GM03348 (cell line): ENCODE results near the gene CROCC.

Experiments
- DNase-seq: peaks from one replicate; pipeline ENCODE4 v3.0.0; 2012; ENCODE audit warnings: low spot score

Gene CROCC

GRCh38 chr1:16986560-16986959 lies 64.8 kb downstream of the CROCC start:
- no peak for DNase-seq

- DNase-seq: no peak
These were observed 65.2 kb downstream of the CROCC start for GRCh38 chr1:16986962-16987361.

- DNase-seq: no peak
These were observed 66.5 kb downstream of the CROCC start for GRCh38 chr1:16988210-16988609.

DNA sequence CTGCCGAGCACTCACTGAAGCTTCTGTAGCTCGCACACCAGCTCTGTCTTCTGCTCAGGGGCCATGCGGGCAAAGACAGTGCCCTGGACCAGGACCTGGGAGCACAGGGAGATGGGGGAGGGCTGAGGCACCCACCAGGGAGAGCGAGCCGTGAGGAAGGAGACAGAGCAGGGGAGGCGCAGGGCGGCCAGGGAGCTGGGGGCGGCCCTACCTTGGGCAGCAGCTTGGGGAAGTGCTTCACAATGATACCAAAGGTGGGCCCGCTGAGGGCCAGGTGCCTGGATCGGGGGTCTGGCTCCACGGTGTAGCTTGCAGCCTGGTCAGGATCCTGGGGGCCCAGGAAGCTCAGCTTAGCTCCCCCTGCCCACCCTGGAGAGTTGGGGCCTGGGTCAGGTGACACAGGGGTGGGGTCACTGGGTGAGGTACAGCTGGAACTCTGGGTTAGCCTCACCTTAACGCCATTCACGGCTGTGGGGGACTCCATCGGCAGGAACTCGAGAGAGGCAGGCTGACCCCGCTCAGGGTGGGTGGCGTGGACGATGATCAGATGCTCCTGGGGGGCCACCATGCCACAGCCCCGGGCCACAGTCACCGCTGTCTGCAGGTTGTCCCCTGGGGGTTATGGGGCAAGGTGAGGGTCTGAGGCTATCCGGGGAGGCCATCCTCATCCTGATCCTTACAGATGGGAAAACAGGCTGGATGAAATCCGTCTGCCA lies 68.1 kb downstream of the CROCC start:
- DNase-seq: no peak

DNA sequence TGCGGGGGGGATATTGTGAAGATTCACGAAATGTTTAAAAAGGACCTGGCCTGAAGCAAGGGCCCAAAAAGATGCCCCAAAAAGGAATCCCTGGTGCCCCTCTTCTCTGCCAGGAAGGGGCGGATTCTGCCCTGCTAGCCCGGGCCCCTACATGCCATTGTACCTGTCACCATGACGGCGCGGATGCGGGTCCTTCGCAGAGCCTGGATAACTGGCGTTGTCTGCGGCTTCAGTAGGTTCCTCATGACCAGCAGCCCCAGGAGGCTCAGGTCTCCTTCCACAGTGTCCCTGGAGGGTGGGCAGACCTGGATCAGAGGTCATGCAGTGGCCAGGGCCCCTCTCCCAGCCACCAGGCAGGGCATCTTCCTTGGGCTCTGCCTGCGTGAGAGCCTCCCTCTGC lies 69.8 kb downstream of the CROCC start:
- no peak for DNase-seq

DNA sequence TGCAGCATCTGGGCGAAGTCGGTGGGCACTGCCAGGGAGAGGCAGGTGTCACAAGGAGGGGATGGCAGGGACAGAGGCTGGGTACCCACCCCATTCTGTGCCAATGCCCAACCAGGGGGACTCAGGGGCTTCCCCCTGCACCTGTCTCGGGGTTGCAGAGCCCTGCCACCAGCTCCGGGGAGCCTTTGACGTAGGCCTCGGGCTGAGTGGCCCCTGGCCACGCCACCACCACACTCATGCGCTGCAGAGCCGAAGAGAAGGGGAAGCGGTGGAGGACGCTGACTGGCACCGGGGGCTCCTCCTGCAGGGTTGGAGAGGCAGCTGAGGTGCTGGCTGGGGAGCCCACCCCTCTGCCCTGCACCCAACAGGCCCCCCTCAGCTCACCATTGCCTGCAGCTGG lies 70.4 kb downstream of the CROCC start:
- DNase-seq: no peak

DNA sequence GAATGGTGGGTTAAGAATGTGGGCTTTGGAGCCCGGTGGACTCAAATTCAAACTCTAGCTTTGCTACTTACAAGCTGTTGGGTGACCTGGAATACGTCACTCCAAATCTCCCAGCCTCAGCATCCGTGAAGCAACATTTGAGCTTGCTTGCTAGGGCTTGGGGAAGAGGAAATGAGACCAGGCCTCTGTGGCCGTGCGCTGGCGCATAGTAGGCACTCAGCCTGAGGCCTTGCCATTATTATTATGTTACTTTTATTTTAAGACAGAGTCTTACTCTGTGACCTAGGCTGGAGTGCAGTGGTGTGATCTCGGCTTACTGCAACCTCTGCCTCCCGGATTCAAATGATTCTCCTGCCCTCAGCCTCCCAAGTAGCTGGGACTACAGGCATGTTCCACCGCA lies 70.9 kb downstream of the CROCC start:
- DNase-seq: no peak

GRCh38 chr1:16993521-16994038 lies 71.8 kb downstream of the CROCC start:
- DNase-seq: no peak

DNA sequence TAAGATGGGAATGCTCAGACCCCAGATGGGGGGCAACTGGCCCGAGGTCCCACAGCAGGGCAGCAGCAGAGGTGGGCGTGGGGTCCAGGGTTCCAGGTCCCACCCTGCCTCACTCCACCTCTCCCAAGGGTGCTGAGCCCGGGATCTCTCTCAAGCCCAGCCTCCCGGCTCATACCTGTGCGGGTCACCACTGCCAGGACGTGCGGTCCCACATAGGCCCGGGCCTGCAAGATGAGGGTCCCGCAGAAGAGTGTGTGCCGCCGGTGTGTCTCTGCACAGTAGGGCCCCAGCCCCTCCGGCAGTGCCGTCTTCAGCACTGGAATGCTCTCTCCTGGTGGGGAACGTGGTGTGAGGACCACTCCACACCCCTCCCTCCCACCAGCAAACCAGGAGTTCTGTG lies 75.1 kb downstream of the CROCC start:
- no peak for DNase-seq

DNA sequence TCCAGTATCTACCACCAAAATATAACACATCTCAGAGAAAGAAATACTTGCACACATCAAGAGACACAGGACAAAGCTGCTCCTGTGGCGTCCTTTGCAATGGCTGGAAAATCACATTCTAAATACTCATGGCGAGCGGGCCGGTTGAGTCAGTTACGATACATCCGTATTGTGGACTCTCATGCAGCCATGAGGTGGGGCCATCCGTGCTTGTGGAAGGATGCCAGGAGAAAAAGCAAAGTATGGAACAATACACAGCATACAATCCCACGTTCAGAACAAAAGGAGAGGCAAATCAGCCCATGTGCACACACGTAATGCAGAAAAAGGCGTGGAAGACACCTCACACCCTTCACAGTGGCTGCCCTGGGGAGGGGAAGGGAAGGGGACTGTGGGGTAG lies 76.9 kb downstream of the CROCC start:
- DNase-seq: no peak

GRCh38 chr1:16999863-17000262 lies 78.1 kb downstream of the CROCC start:
- DNase-seq: no peak

- no peak for DNase-seq
These were observed 80.2 kb downstream of the CROCC start for GRCh38 chr1:17001760-17002523.

GRCh38 chr1:17002524-17002902 lies 80.8 kb downstream of the CROCC start:
- DNase-seq: no peak

GRCh38 chr1:17004466-17005364 lies 83.0 kb downstream of the CROCC start:
- peak; percentile 21 for DNase-seq

DNA sequence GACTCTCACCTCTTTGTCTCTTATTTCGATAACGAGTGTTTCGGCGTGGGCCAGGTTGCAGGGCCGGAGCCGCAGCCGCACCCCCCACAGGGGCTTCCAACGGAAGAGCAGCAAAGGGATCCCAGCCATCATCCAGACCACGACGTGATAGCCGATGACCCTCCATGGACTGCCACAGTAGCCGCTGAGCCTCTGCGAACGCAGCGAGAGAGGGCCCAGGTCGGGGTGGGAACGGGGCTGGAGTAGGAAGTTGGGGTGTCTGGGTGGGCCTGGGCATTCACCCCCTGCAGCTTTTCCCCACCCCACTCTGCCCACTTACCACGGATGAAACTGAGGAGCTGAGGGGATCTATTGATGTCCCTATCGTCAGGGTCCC lies 83.6 kb downstream of the CROCC start:
- no peak for DNase-seq

DNA sequence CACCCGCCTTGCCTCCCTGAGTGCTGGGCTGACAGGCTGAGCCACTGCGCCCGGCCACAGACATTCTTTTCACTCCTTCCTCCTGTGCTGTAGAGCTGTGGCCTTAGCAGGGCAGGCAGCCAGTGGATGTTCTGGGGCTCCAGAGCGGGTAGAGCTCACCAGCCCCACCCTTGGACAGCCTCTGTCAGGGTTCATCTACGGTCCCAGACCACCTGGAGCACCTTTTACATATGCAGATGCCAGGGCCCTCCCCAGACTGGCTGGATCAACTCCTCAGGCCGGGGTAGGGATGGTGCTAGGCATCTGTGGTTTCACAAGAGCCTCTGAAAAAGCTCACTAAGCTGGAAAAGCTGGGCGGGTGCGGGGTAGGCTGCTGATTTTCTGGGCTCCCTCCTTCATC lies 85.4 kb downstream of the CROCC start:
- DNase-seq: peak; percentile 14

GRCh38 chr1:17008208-17008855 lies 86.6 kb downstream of the CROCC start:
- no peak for DNase-seq

- DNase-seq: peak; percentile 28
These were observed 88.0 kb downstream of the CROCC start for GRCh38 chr1:17009706-17010105.

DNA sequence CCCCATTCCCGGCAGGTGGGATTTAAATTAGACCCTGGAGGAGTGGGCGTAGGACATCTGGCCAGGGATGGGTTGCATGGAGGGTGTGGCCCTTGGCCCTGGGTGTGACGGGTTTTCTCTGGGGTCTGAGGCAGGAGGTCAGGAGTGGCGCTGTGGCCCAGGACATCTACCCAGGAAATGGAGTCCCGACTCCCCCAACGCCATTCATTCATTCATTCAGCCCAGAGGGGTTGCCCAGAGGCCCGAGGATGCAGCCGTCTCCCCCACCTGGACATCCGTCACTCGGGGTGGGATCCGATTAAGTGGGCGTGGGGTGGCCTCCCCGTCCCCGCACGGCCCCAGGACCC lies 89.3 kb downstream of the CROCC start:
- DNase-seq: no peak

- DNase-seq: peak; percentile 94
These were observed 89.9 kb downstream of the CROCC start, which contains the start of gene ATP13A2 for GRCh38 chr1:17011439-17012307. ATP13A2 (minus strand) TSS chr1:17011928; CDS start chr1:17011738, 190 bp downstream.
